HG03196 (cell line): ENCODE measurements around the gene ARID3A.

Experiments
- ATAC-seq: cut with Tn5 transposase; IDR thresholded peaks from one replicate; pipeline ENCODE4 v1.9.1; 2021; ENCODE audit not compliant: unreplicated experiment

Gene ARID3A

DNA sequence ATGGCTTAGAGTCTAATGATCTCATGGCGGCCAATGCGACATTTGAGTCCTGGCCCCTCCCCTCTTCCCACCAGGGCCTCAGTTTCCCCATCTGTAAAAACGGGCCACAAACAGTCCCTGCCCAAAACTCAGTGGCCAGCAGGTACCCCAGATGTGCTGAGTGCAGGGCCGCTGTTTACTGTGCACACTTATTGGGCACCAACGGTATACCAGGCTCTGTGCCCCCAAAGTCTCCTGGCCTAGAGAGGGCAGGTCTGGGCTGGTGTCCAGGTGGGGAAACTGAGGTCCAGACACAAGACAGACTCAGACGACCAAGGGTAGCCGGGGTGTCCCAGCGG is 34.7 kb downstream of the ARID3A start:
- no peak for ATAC-seq

DNA sequence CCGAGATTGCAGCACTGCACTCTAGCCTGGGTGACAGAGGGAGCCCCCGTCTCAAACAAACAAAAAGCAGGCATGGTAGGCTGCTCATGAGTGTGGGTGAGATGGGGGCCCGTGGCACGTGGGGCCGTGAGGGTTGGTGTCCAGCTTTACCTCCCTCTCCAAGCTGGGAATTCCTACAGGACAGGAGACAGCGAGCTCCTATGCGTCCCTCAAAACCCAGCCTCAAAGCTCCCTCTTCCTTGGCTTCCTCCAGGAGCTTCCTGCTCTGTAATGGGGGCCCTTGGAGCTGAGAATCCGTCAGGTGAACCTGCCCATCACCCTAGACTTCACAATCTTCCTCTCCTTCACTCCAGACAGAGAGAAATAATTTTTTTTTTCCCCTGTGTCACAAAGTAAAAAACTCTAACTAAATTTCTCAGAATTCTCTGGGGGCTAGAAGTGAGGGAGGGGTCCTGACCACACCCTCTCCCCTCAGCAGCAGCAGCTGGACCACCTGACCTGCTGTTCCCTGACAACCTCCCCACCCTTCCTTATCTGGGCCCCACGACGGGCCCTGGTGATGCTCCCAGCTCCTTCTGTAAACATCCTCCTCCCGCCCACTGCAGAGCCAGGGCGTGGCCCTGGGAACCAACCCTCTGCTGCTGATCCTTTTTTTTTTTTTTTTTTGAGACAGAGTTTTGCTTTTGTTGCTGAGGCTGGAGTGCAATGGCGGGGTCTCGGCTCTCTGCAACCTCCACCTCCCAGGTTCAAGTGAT is 36.2 kb downstream of the ARID3A start:
- no peak for ATAC-seq

DNA sequence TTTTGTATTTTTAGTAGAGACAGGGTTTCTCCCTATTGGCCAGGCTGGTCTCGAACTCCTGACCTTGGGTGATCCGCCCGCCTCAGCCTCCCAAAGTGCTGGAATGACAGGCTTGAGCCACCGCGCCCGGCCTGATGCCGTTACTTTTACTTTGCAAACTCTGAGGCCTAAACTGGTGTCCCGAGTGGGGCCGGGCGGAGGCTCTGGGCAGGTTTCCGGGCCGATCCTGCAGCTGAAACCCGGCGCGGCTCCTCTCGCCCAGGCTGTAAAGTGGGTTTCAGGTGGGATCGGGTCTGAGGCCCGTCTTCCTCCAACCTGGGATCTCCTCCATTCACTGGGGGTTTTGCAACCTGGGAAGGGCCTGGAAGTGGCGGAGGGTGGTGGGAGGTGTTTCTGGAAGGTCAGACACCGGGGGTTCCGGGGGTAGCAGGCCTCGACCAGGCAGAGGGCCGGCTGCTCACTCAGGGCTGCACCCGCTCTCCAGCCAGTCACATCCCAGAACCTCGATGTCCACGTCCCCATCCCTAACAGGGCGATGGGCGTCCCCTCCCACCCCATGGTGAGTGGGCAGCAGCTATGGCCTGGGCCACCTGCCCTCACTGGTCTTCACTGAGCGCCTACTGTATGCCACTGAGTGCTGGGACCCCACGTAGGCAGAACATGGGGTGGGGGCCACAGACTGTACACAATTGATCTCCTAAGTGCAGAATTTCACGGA is 37.0 kb downstream of the ARID3A start:
- no peak for ATAC-seq

- ATAC-seq, result no peak
Measured at GRCh38 chr19:963486-963951, 37.7 kb downstream of the ARID3A start.

- ATAC-seq, result no peak
Measured at GRCh38 chr19:964116-964520, 38.3 kb downstream of the ARID3A start.

DNA sequence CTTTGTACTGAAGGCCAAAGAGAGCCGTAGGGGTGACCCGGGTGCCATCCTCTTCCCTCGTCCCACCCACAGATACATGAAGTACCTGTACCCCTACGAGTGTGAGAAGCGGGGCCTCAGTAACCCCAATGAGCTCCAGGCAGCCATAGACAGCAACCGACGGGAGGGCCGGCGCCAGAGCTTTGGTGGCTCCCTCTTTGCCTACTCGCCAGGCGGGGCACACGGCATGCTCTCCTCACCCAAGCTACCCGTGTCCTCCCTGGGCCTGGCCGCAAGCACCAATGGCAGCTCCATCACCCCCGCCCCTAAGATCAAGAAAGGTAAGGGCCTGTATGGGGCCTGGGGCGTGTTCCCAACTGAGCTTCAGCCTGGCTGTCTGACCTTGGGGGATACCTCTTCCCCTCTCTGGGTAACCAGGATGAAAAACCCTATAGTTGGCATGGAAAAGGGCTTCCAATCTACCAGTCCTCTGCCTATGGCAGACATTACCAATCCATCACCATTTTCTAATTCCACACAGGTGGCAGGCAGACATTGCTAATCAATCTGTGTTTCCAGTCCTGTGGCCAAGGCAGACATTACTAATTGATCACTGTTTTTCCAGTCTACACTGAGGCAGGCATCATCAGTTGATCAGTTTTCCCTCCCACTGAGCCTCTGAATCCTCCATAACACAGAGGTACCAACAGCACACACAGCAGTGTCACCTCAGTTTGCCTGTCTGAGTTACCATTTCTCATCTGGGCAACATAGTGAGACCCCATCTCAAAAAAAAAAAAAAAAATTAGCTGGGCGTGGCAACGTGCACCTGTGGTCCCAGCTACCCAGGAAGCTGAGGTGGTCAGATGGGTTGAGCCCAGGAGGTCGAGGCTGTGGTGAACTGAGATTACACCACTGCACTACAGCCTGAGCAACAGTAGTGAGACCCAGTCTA is 39.2 kb downstream of the ARID3A start:
- no peak for ATAC-seq

- no peak for ATAC-seq
Measured at GRCh38 chr19:966485-967088, 40.8 kb downstream of the ARID3A start.

- no peak for ATAC-seq
Measured at GRCh38 chr19:970695-971094, 44.9 kb downstream of the ARID3A start.

- no peak for ATAC-seq
Measured at GRCh38 chr19:971795-972194, 46.0 kb downstream of the ARID3A start.

GRCh38 chr19:972281-972680 is 46.4 kb downstream of the ARID3A start:
- no peak for ATAC-seq

- ATAC-seq, result no peak
Measured at GRCh38 chr19:973726-974563, 48.1 kb downstream of the ARID3A start.

GRCh38 chr19:974564-975257 is 48.9 kb downstream of the ARID3A start:
- no peak for ATAC-seq

GRCh38 chr19:976476-976875 is 50.6 kb downstream of the ARID3A start:
- ATAC-seq, result no peak

GRCh38 chr19:977058-977464 is 51.2 kb downstream of the ARID3A start:
- no peak for ATAC-seq

GRCh38 chr19:979318-979741 is 53.5 kb downstream of the ARID3A start:
- ATAC-seq, result no peak

DNA sequence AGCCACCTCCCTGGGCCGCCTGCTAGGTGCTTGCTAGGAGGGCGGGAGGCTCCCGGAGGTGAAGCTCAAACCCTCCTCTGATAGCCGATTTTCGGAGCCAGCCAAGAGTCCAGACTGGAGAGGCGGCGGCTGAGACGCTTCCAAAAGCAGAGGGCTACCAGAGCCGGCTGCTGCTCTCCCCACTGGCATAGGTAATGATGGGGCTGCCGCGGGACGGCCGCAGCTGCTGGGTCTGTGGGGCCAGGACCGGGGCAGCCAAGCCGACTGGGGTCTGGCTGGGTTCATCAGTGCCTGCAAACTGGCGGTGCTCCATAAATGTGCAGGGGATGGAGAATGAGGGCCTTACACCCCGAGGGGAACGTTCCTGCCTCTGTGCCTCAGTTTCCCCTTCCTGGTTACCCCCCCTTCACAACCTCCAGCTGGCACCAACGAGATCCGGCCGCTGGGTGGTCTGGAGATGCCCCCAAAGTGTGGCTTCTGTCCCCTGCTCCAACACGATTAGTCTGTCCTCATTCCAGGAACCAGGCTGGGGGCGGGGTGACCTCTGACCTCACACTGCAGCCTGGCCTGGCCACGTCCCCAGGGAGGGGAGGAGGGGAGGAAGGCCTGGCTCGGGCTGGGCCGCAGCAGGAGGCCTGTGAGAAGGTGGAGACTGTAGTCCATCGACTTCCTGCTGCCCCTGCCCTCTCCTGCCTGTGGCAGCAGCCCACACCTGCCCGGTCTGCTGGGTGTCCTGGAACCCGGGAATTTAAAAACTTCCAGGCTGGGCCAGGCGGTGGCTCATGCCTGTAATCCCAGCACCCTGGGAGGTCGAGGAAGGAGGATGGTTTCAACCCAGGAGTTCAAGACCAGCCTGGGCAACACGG is 54.5 kb downstream of the ARID3A start:
- ATAC-seq, result no peak

DNA sequence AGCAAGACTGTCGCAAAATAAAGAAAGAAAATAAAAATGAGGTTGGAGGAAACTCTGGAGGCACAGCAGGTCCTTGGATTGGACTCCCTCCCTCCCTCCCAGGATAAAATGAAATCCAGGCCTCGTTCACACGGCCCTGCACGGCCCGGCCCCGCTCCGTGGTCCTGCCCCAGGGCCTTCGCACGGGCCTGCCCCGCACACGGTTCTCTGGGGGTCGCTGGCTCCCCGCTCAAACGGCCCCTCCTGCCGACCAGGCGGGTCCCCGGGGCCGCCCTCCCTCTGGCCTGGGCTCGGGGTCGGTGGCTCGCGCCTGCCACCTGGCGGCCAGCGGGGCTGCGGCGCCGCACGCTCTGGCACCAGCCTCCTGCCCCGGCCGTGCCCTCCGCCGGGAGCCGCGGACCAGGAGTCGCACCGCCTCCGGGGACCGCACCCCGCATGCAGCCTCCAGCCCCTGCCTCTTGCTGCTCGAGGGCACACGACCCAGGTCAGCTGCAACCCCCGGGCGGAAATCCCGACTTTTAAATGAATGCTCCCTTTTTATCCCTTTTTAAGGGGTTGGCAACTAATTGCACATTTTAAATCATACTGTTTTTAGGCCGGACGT is 56.8 kb downstream of the ARID3A start:
- peak; percentile 61 for ATAC-seq
